Activated naive CD4-positive, alpha-beta T cell treated with anti-CD3 and anti-CD28 coated beads for 36 hours (primary cell): ENCODE results near the gene CORO2B. TPM values are rescaled to one million over a fixed set of nuclear protein-coding genes. Genes with fewer than 3 reads are reported as not detected.

ENCODE experiments used
- CTCF ChIA-PET: fragments of 350-600 bp; sonication (Branson Sonifier 250); formaldehyde crosslinking; loops from one replicate; lab custom pipeline; 2021; ENCODE audit warnings: antibody characterized with exemption; lab: Charles Lee
- DNase-seq: peaks from one replicate; pipeline ENCODE4 v3.0.0-alpha.2; 2020
- H3K27ac Mint-ChIP-seq: one replicate; pipeline ENCODE4 v1.8.0; 2021; ENCODE audit warnings: mild to moderate bottlenecking, mixed read lengths
- H3K27me3 Mint-ChIP-seq: one replicate; pipeline ENCODE4 v1.8.0; 2021; ENCODE audit warnings: low read depth, mixed read lengths
- H3K36me3 Mint-ChIP-seq: one replicate; pipeline ENCODE4 v1.8.0; 2021; ENCODE audit warnings: low read depth, mixed read lengths
- H3K4me1 Mint-ChIP-seq: one replicate; pipeline ENCODE4 v1.8.0; 2021; ENCODE audit warnings: low read depth, mixed read lengths
- H3K4me3 Mint-ChIP-seq: one replicate; pipeline ENCODE4 v1.8.0; 2021; ENCODE audit warnings: mild to moderate bottlenecking, moderate library complexity, mixed read lengths
- H3K9me3 Mint-ChIP-seq: one replicate; pipeline ENCODE4 v1.8.0; 2021; ENCODE audit warnings: mixed read lengths
- intact Hi-C: fragments of 100-400 bp; cut with micrococcal nuclease; formaldehyde crosslinking; loops from one replicate; pipeline ENCODE4 v1.15.1; 2023
- total RNA-seq, 2 experiments: library from RNA; stranded (reverse); gene quantifications; one replicate each; pipeline ENCODE4 v1.2.3, GENCODE V29; 2021

Gene CORO2B
- not detected for total RNA-seq

GRCh38 chr15:68578980-68579935 lies at the start of gene CORO2B:
Gene CORO2B, plus strand, starts transcription at chr15:68578993. Its CDS starts 270 bp downstream, at chr15:68579263.
- H3K27ac Mint-ChIP-seq = no peak within 1 kb of the TSS
- peak; percentile 13 for DNase-seq
- H3K4me1 Mint-ChIP-seq = peaks cover 9% of the 10 kb centered on the region
- intact Hi-C loops = no loop called here
- peak within 1 kb of the TSS; percentile 58 for H3K4me3 Mint-ChIP-seq
- H3K9me3 Mint-ChIP-seq = no peaks in the 10 kb centered on the region
- H3K36me3 Mint-ChIP-seq = no peaks in the 10 kb centered on the region
- CTCF ChIA-PET = no interaction called here
- peaks cover 42% of the 10 kb centered on the region for H3K27me3 Mint-ChIP-seq

GRCh38 chr15:68531387-68532179 lies 47.2 kb upstream of the CORO2B start:
- CTCF ChIA-PET = no interaction called here
- H3K27me3 Mint-ChIP-seq = peaks cover 15% of the 10 kb centered on the region
- intact Hi-C loops = no loop called here
- H3K4me3 Mint-ChIP-seq = no peak overlapping the region
- peaks cover 12% of the 10 kb centered on the region for H3K36me3 Mint-ChIP-seq
- DNase-seq = no peak
- peaks cover 30% of the 10 kb centered on the region for H3K9me3 Mint-ChIP-seq
- no peak overlapping the region for H3K27ac Mint-ChIP-seq
- H3K4me1 Mint-ChIP-seq = peaks cover 9% of the 10 kb centered on the region

GRCh38 chr15:68536331-68537095 lies 42.3 kb upstream of the CORO2B start:
- H3K4me3 Mint-ChIP-seq = no peak overlapping the region
- no peak for DNase-seq
- intact Hi-C loops = no loop called here
- no peak overlapping the region for H3K27ac Mint-ChIP-seq
- H3K36me3 Mint-ChIP-seq = peaks cover 7% of the 10 kb centered on the region
- peaks cover 13% of the 10 kb centered on the region for H3K27me3 Mint-ChIP-seq
- no peaks in the 10 kb centered on the region for H3K4me1 Mint-ChIP-seq
- CTCF ChIA-PET = interaction anchor here (0.6 kb wide), 1 partner anchor 133 kb away, joined by 6 read pairs; no protein-coding TSS in a partner anchor
- peaks cover 26% of the 10 kb centered on the region for H3K9me3 Mint-ChIP-seq

DNA sequence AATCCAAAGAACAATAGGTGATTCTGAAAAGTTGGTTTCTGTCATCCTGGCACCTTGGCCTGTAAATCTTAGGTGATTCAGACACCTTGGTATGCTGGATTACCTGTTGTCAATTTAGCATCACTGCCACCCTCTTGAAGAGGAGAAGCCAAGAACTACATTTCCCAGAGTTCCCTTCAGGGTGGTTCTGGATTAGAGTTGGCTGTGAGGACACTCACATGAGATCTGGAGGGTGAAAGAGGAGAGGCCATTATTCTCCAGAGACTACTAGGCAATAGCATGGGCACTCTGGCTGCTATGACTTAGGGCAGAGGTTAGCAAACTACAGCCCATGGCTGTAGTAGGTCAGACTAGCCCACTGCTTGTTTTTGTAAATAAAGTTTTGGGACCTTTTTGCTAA lies 41.7 kb upstream of the CORO2B start:
- H3K27ac Mint-ChIP-seq = no peak overlapping the region
- intact Hi-C loops = no loop called here
- peaks cover 13% of the 10 kb centered on the region for H3K27me3 Mint-ChIP-seq
- no peak for DNase-seq
- no peaks in the 10 kb centered on the region for H3K4me1 Mint-ChIP-seq
- CTCF ChIA-PET = interaction anchor here (0.6 to 1.0 kb wide), 2 partner anchors 22 to 134 kb away, joined by 4 to 6 read pairs; no protein-coding TSS in a partner anchor
- H3K4me3 Mint-ChIP-seq = no peak overlapping the region
- H3K36me3 Mint-ChIP-seq = peaks cover 7% of the 10 kb centered on the region
- H3K9me3 Mint-ChIP-seq = peaks cover 22% of the 10 kb centered on the region

DNA sequence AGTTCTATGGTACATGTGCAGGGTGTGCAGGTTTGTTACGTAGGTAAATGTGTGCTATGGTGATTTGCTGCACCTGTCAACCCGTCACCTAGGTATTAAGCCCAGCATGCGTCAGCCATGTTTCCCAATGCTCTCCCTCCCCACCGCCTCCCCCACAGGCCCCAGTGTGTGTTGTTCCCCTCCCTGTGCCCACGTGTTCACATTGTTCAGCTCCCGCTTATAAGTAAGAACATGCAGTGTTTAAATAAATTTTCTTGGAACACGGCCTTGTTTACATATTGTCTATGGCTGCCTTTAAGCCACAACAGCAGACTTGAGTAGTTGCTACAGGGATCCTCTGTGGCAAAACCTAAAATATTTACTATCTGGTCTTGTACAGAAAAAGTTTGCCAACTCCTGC lies 41.3 kb upstream of the CORO2B start:
- H3K27ac Mint-ChIP-seq = no peak overlapping the region
- peaks cover 13% of the 10 kb centered on the region for H3K27me3 Mint-ChIP-seq
- H3K36me3 Mint-ChIP-seq = peaks cover 5% of the 10 kb centered on the region
- DNase-seq = no peak
- no peak overlapping the region for H3K4me3 Mint-ChIP-seq
- H3K4me1 Mint-ChIP-seq = no peaks in the 10 kb centered on the region
- CTCF ChIA-PET = interaction anchor here (1.0 to 4.4 kb wide), 3 partner anchors 11 to 22 kb away, joined by 3 to 28 read pairs (median 4); no protein-coding TSS in a partner anchor
- H3K9me3 Mint-ChIP-seq = peaks cover 18% of the 10 kb centered on the region
- intact Hi-C loops = no loop called here

DNA sequence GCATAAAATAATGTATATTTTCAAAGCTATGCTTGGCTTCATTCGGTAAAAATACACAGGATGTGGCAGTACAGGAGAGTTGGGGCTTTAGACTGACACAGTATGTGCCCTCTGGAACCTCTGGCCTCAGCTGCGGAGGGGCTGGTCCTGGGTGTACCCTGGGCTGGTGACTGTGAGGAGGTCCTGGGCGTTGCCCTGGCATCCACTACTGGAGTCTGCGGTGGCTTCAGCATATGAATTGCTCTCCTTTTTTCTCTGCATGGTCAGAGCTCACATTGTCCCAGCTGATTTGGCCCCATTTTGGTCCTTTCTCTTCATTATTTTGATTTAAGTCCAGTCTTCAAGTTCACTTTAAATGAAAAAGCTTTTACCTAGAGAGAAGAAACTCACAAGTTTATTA lies 40.5 kb upstream of the CORO2B start:
- intact Hi-C loops = loop anchor here (2.0 kb wide), 1 partner anchor 232 kb away; no protein-coding TSS in a partner anchor
- Mint-ChIP-seq H3K27me3 (peaks cover 13% of the 10 kb centered on the region), H3K4me3 (no peak overlapping the region), H3K9me3 (peaks cover 11% of the 10 kb centered on the region), H3K4me1 (no peaks in the 10 kb centered on the region), H3K27ac (no peak overlapping the region), H3K36me3 (peaks cover 2% of the 10 kb centered on the region)
- CTCF ChIA-PET = interaction anchor here (0.7 to 4.4 kb wide), 6 partner anchors 11 to 285 kb away, joined by 3 to 28 read pairs (median 4); no protein-coding TSS in a partner anchor
- no peak for DNase-seq

DNA sequence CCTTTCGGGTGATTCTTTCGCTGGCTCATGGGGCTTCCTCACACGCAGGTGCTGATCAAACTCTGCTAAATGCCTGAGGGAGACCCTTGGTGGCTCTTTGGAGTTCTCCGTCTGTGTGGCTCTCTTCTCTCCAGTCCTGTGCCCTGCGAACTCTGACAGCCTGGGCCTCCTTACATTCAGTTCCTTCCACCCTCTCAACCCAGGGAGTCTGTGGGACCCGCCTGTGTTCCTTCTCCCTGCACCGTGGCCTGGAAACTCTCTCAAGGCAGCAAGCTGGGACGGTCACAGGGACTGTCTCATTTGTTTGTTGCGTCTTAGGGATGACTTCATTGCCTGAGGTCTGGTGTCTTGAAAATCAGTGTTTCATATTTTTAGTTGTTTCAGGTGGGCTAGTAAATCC lies 37.0 kb upstream of the CORO2B start:
- H3K27me3 Mint-ChIP-seq = peaks cover 11% of the 10 kb centered on the region
- H3K4me1 Mint-ChIP-seq = no peaks in the 10 kb centered on the region
- no peaks in the 10 kb centered on the region for H3K36me3 Mint-ChIP-seq
- DNase-seq = no peak
- CTCF ChIA-PET = interaction anchor here (0.6 to 4.4 kb wide), 4 partner anchors 8 to 235 kb away, joined by 3 to 28 read pairs (median 8); no protein-coding TSS in a partner anchor
- H3K9me3 Mint-ChIP-seq = peaks cover 5% of the 10 kb centered on the region
- intact Hi-C loops = no loop called here
- H3K27ac Mint-ChIP-seq = no peak overlapping the region
- no peak overlapping the region for H3K4me3 Mint-ChIP-seq

DNA sequence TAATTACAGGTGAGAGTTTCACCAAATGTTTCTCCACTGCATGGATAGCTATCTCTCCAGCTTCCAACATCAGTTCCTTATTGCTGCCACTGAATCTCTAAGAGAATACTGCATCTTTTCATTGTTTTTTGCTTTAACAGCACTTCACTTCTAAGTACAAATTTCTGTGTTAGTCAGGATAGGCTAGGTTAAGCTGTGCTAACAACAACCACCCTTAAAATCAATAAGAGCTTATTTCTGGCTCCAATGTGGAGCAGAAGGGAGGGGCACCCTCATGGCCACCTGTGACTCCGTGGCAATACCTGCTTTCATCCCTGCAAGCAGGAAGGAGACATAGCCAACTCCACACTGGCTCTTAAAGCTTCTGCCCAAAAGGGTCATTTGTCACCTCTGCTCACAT lies 36.4 kb upstream of the CORO2B start:
- Mint-ChIP-seq H3K4me1 (no peaks in the 10 kb centered on the region), H3K4me3 (no peak overlapping the region), H3K9me3 (peaks cover 5% of the 10 kb centered on the region), H3K27me3 (peaks cover 11% of the 10 kb centered on the region), H3K36me3 (no peaks in the 10 kb centered on the region), H3K27ac (no peak overlapping the region)
- intact Hi-C loops = no loop called here
- CTCF ChIA-PET = interaction anchor here (0.6 to 2.8 kb wide), 3 partner anchors 8 to 188 kb away, joined by 3 to 9 read pairs (median 3); no protein-coding TSS in a partner anchor
- DNase-seq = no peak

GRCh38 chr15:68542771-68543164 lies 36.0 kb upstream of the CORO2B start:
- Mint-ChIP-seq H3K36me3 (no peaks in the 10 kb centered on the region), H3K27me3 (peaks cover 15% of the 10 kb centered on the region), H3K9me3 (peaks cover 5% of the 10 kb centered on the region), H3K4me1 (no peaks in the 10 kb centered on the region), H3K27ac (no peak overlapping the region), H3K4me3 (no peak overlapping the region)
- CTCF ChIA-PET = interaction anchor here (1.2 to 2.8 kb wide), 2 partner anchors 9 to 12 kb away, joined by 3 to 9 read pairs; no protein-coding TSS in a partner anchor
- intact Hi-C loops = no loop called here
- DNase-seq = no peak

- Mint-ChIP-seq H3K4me3 (no peak overlapping the region), H3K9me3 (peaks cover 5% of the 10 kb centered on the region), H3K36me3 (no peaks in the 10 kb centered on the region), H3K27me3 (peaks cover 18% of the 10 kb centered on the region), H3K27ac (no peak overlapping the region), H3K4me1 (peaks cover 3% of the 10 kb centered on the region)
- intact Hi-C loops = no loop called here
- CTCF ChIA-PET = interaction anchor here (1.2 kb wide), 1 partner anchor 10 kb away, joined by 3 read pairs; no protein-coding TSS in a partner anchor
- no peak for DNase-seq
Observed at GRCh38 chr15:68543165-68544008, 35.4 kb upstream of the CORO2B start.

- H3K27me3 Mint-ChIP-seq = peaks cover 29% of the 10 kb centered on the region
- intact Hi-C loops = no loop called here
- no peaks in the 10 kb centered on the region for H3K36me3 Mint-ChIP-seq
- H3K4me3 Mint-ChIP-seq = no peak overlapping the region
- CTCF ChIA-PET = interaction anchor here (0.9 to 1.2 kb wide), 3 partner anchors 117 to 379 kb away, joined by 3 to 4 read pairs (median 4); no protein-coding TSS in a partner anchor
- DNase-seq = no peak
- H3K9me3 Mint-ChIP-seq = no peaks in the 10 kb centered on the region
- peaks cover 6% of the 10 kb centered on the region for H3K4me1 Mint-ChIP-seq
- no peak overlapping the region for H3K27ac Mint-ChIP-seq
Observed at GRCh38 chr15:68546318-68546717, 32.5 kb upstream of the CORO2B start.
